CD14-positive monocyte (primary cell): Measurements from ENCODE around the gene CNTN1. TPM values are rescaled to one million over a fixed set of nuclear protein-coding genes. Genes with fewer than 3 reads are reported as not detected.

Source experiments
- DNase-seq, 3 donors: peaks; one replicate each; pipeline ENCODE4 v3.0.0-alpha.2; 2011 to 2022
- H2AFZ ChIP-seq: 2 replicates; pipeline ENCODE4 v1.6.0; 2012; ENCODE audit warnings: mild to moderate bottlenecking, low read depth, low read length, inconsistent platforms; ENCODE audit not compliant: insufficient read depth, poor library complexity, severe bottlenecking
- H3K27ac ChIP-seq, 2 donors: 1 replicate in 1 of 2; 2 replicates in 1 of 2; pipeline ENCODE4 v1.5.1; 2012 to 2013; ENCODE audit warnings: low read length in 2 of 2, control low read depth in 1 of 2, inconsistent platforms in 1 of 2, low read depth in 1 of 2, mild to moderate bottlenecking in 1 of 2
- H3K27me3 ChIP-seq, 2 donors: one replicate each; pipeline versions ENCODE4 v1.6.0 to v1.6.1; 2011 to 2013; ENCODE audit warnings: low read length in 2 of 2; ENCODE audit not compliant: control insufficient read depth in 2 of 2, insufficient read depth in 2 of 2
- H3K36me3 ChIP-seq, 2 donors: replicated peaks in 1 of 2; 1 replicate in 1 of 2; 2 replicates in 1 of 2; pipeline versions ENCODE4 v1.5.1 to v1.6.1; 2012 to 2013; ENCODE audit warnings: low read length in 2 of 2, control low read depth in 1 of 2, inconsistent platforms in 1 of 2, mild to moderate bottlenecking in 1 of 2; ENCODE audit not compliant: insufficient read depth in 2 of 2, control insufficient read depth in 1 of 2
- H3K4me1 ChIP-seq, 2 donors: 1 replicate in 1 of 2; 2 replicates in 1 of 2; pipeline versions ENCODE4 v1.5.1 to v1.6.1; 2012 to 2013; ENCODE audit warnings: low read length in 2 of 2, control low read depth in 1 of 2, inconsistent platforms in 1 of 2, mild to moderate bottlenecking in 1 of 2, moderate library complexity in 1 of 2; ENCODE audit not compliant: insufficient read depth in 2 of 2, control insufficient read depth in 1 of 2
- H3K4me2 ChIP-seq: replicated peaks from 2 replicates; pipeline ENCODE3; 2012; ENCODE audit warnings: low read length, moderate library complexity, mild to moderate bottlenecking; ENCODE audit not compliant: poor library complexity, severe bottlenecking; ENCODE audit errors: extremely low read depth
- H3K4me3 ChIP-seq, 3 experiments: fragments of 200-600 bp in 1 of 3; sonication (generic) in 1 of 3; replicated peaks in 1 of 3; 1 replicate in 2 of 3; 2 replicates in 1 of 3; pipeline ENCODE4 v1.5.1; 2011 to 2013; ENCODE audit warnings: low read length in 3 of 3, mild to moderate bottlenecking in 3 of 3, control low read depth in 2 of 3, low read depth in 2 of 3, inconsistent platforms in 1 of 3, moderate library complexity in 1 of 3
- H3K79me2 ChIP-seq: 2 replicates; pipeline ENCODE4 v1.6.0; 2012; ENCODE audit warnings: mild to moderate bottlenecking, control low read depth, inconsistent platforms, low read length, moderate library complexity; ENCODE audit not compliant: insufficient read depth
- H3K9ac ChIP-seq: 2 replicates; pipeline ENCODE4 v1.6.0; 2017; ENCODE audit warnings: low read length, mild to moderate bottlenecking; ENCODE audit not compliant: insufficient read depth, poor library complexity, severe bottlenecking
- H3K9me3 ChIP-seq, 2 donors: replicated peaks in 1 of 2; 1 replicate in 1 of 2; 2 replicates in 1 of 2; pipeline versions ENCODE4 v1.5.1 to v1.6.1; 2012 to 2013; ENCODE audit warnings: low read length in 2 of 2, control low read depth in 1 of 2; ENCODE audit not compliant: control insufficient read depth in 1 of 2, insufficient read depth in 1 of 2
- H4K20me1 ChIP-seq: 2 replicates; pipeline ENCODE4 v1.6.0; 2012; ENCODE audit warnings: mild to moderate bottlenecking, low read length, control low read depth, moderate library complexity; ENCODE audit not compliant: insufficient read depth
- H3K27ac Mint-ChIP-seq, 7 donors: one replicate each; pipeline ENCODE4 v1.8.0; 2020; ENCODE audit warnings: mild to moderate bottlenecking in 7 of 7, mixed read lengths in 7 of 7, moderate library complexity in 6 of 7, inconsistent platforms in 2 of 7
- H3K27me3 Mint-ChIP-seq, 3 donors: one replicate each; pipeline ENCODE4 v1.8.0; 2021 to 2022; ENCODE audit warnings: low read depth in 3 of 3, mild to moderate bottlenecking in 3 of 3, mixed read lengths in 3 of 3, moderate library complexity in 3 of 3, inconsistent platforms in 1 of 3
- H3K36me3 Mint-ChIP-seq, 2 donors: one replicate each; pipeline ENCODE4 v1.8.0; 2020; ENCODE audit warnings: mixed read lengths in 2 of 2, inconsistent platforms in 1 of 2, mild to moderate bottlenecking in 1 of 2
- H3K4me1 Mint-ChIP-seq: one replicate; pipeline ENCODE4 v1.8.0; 2020; ENCODE audit warnings: mild to moderate bottlenecking, mixed read lengths
- H3K4me3 Mint-ChIP-seq, 2 donors: one replicate each; pipeline ENCODE4 v1.8.0; 2020; ENCODE audit warnings: mild to moderate bottlenecking in 2 of 2, mixed read lengths in 2 of 2, moderate library complexity in 1 of 2
- H3K9me3 Mint-ChIP-seq, 7 donors: one replicate each; pipeline ENCODE4 v1.8.0; 2020 to 2022; ENCODE audit warnings: mixed read lengths in 7 of 7, mild to moderate bottlenecking in 6 of 7, moderate library complexity in 6 of 7, inconsistent platforms in 2 of 7
- whole genome bisulfite sequencing: methylation state at CpG from one replicate; pipeline ENCODE4 v1.1.5; 2013; ENCODE audit warnings: missing lambda C conversion rate; ENCODE audit not compliant: insufficient coverage; 5-methylcytosine and 5-hydroxymethylcytosine counted together
- intact Hi-C, 2 donors: fragments of 100-400 bp; cut with micrococcal nuclease; formaldehyde crosslinking; loops; one replicate each; pipeline versions ENCODE4 v1.15.0 to v1.15.1; 2023
- polyA plus RNA-seq, 3 donors: library from polyadenylated mRNA; depleted of rRNA in 1 of 3; unstranded in 2 of 3; stranded (reverse) in 1 of 3; fragments of 300-500 nt in 2 of 3; fragments of >200 nt in 1 of 3; fragmentation: Illumina TruSeq in 2 of 3; gene quantifications; 1 replicate in 2 of 3; 2 replicates in 1 of 3; pipeline ENCODE4 v1.2.3, GENCODE V29; 2012 to 2021
- TF ChIP-seq, protein P1 (sequence below): fragments of 200-600 bp; IDR thresholded peaks from one replicate; pipeline ENCODE4 v1.8.0; 2022; ENCODE audit warnings: antibody characterized with exemption, mild to moderate bottlenecking

Gene CNTN1
- polyA plus RNA-seq, 3 donors: not detected

GRCh38 chr12:40648519-40648918 is 43.7 kb upstream of the CNTN1 start:
- no peak for DNase-seq
- Histone ChIP-seq H3K4me3 (no peak overlapping the region), H3K9ac (no peak overlapping the region), H3K79me2 (no peaks in the 10 kb centered on the region), H3K9me3 (peaks cover 0 to 5% of the 10 kb centered on the region in 2 donors), H2AFZ (no peak overlapping the region), H3K27ac (no peak overlapping the region), H3K27me3 (no peaks in the 10 kb centered on the region), H3K36me3 (no peaks in the 10 kb centered on the region), H3K4me1 (no peaks in the 10 kb centered on the region), H3K4me2 (no peak overlapping the region), H4K20me1 (no peaks in the 10 kb centered on the region)
- Mint-ChIP-seq H3K9me3 (peaks cover 0 to 6% (median 2%) of the 10 kb centered on the region in 7 donors), H3K27me3 (peaks cover 0 to 1% (median 0%) of the 10 kb centered on the region in 3 donors), H3K36me3 (no peaks in the 10 kb centered on the region), H3K4me3 (no peak overlapping the region), H3K27ac (no peak overlapping the region), H3K4me1 (no peaks in the 10 kb centered on the region)
- TF ChIP-seq, protein P1, sequence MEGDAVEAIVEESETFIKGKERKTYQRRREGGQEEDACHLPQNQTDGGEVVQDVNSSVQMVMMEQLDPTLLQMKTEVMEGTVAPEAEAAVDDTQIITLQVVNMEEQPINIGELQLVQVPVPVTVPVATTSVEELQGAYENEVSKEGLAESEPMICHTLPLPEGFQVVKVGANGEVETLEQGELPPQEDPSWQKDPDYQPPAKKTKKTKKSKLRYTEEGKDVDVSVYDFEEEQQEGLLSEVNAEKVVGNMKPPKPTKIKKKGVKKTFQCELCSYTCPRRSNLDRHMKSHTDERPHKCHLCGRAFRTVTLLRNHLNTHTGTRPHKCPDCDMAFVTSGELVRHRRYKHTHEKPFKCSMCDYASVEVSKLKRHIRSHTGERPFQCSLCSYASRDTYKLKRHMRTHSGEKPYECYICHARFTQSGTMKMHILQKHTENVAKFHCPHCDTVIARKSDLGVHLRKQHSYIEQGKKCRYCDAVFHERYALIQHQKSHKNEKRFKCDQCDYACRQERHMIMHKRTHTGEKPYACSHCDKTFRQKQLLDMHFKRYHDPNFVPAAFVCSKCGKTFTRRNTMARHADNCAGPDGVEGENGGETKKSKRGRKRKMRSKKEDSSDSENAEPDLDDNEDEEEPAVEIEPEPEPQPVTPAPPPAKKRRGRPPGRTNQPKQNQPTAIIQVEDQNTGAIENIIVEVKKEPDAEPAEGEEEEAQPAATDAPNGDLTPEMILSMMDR: no peak
- WGBS: no CpG with 5 or more reads among the region's 1 CpG
- intact Hi-C loops: no loop called here

- Histone ChIP-seq H3K9me3 (peaks cover 0 to 5% of the 10 kb centered on the region in 2 donors), H3K9ac (no peak overlapping the region), H3K4me2 (no peak overlapping the region), H4K20me1 (no peaks in the 10 kb centered on the region), H3K4me1 (no peaks in the 10 kb centered on the region), H3K27me3 (no peaks in the 10 kb centered on the region), H3K79me2 (no peaks in the 10 kb centered on the region), H2AFZ (no peak overlapping the region), H3K4me3 (no peak overlapping the region), H3K36me3 (no peaks in the 10 kb centered on the region), H3K27ac (no peak overlapping the region)
- intact Hi-C loops: no loop called here
- H3K27ac Mint-ChIP-seq: no peak overlapping the region
- no peaks in the 10 kb centered on the region for H3K4me1 Mint-ChIP-seq
- no peaks in the 10 kb centered on the region for H3K36me3 Mint-ChIP-seq
- TF ChIP-seq, protein P1: no peak
- peaks cover 0 to 7% (median 3%) of the 10 kb centered on the region in 7 donors for H3K9me3 Mint-ChIP-seq
- no peak overlapping the region for H3K4me3 Mint-ChIP-seq
- WGBS: 86% methylated on average over 1 of the region's 1 CpG
- no peak for DNase-seq
- peaks cover 0 to 1% (median 0%) of the 10 kb centered on the region in 3 donors for H3K27me3 Mint-ChIP-seq
Observed at GRCh38 chr12:40650038-40650704, 42.1 kb upstream of the CNTN1 start.
